Activated CD8-positive, alpha-beta T cell treated with anti-CD3 and anti-CD28 coated beads, Interleukin-2, amount 10 ng/mL, durations not matched to agents 7 days and 5 days (primary cell): ENCODE data around the gene NSA2. TPM values are rescaled to one million over a fixed set of nuclear protein-coding genes. Genes with fewer than 3 reads are reported as not detected.
"Not testable (repeated sequence)": the region's sequence is repeated elsewhere in the genome, so short reads cannot be mapped to it uniquely, and the experiment has no call there.

ENCODE experiments used
- ATAC-seq: fragments of 150-1000 bp; cut with Tn5 transposase; one replicate; pipeline ENCODE4 v1.10.0; 2021; ENCODE audit warnings: moderate library complexity
- CTCF ChIA-PET: fragments of 350-600 bp; sonication (Branson Sonifier 250); formaldehyde crosslinking; loops from one replicate; lab custom pipeline; 2021; ENCODE audit warnings: antibody characterized with exemption; lab: Charles Lee
- POLR2A ChIA-PET: fragments of 350-600 bp; sonication (Branson Sonifier 250); formaldehyde crosslinking; loops from one replicate; lab custom pipeline; 2021; ENCODE audit warnings: antibody characterized with exemption; lab: Charles Lee
- DNase-seq: peaks from one replicate; pipeline ENCODE4 v3.0.0-alpha.2; 2020
- H3K27ac Mint-ChIP-seq: one replicate; pipeline ENCODE4 v1.8.0; 2021; ENCODE audit warnings: mild to moderate bottlenecking, mixed read lengths
- H3K27me3 Mint-ChIP-seq: one replicate; pipeline ENCODE4 v1.8.0; 2021; ENCODE audit warnings: low read depth, mixed read lengths
- H3K36me3 Mint-ChIP-seq: one replicate; pipeline ENCODE4 v1.8.0; 2021; ENCODE audit warnings: low read depth, mixed read lengths
- H3K4me1 Mint-ChIP-seq: one replicate; pipeline ENCODE4 v1.8.0; 2021; ENCODE audit warnings: low read depth, mixed read lengths
- H3K4me3 Mint-ChIP-seq: one replicate; pipeline ENCODE4 v1.8.0; 2021; ENCODE audit warnings: mild to moderate bottlenecking, mixed read lengths
- H3K9me3 Mint-ChIP-seq: one replicate; pipeline ENCODE4 v1.8.0; 2022; ENCODE audit warnings: mixed read lengths; ENCODE audit not compliant: insufficient read depth
- total RNA-seq, 2 experiments: library from RNA; stranded (reverse); gene quantifications; one replicate each; pipeline ENCODE4 v1.2.3, GENCODE V29; 2021

NSA2 gene
- total RNA-seq, 2 experiments from 2014 or later = 107 to 116 TPM

GRCh38 chr5:74766418-74766848, 616 bp upstream of the NSA2 start:
- H3K4me3 Mint-ChIP-seq = peak overlapping the region; percentile 100
- POLR2A ChIA-PET = interaction anchor here (0.6 to 1.6 kb wide), 4 partner anchors 11 to 470 kb away, joined by 3 to 5 read pairs (median 4); partner anchors contain the start of gene ANKRD31
- no peaks in the 10 kb centered on the region for H3K9me3 Mint-ChIP-seq
- H3K27ac Mint-ChIP-seq = peak overlapping the region; percentile 99
- CTCF ChIA-PET = interaction anchor here (0.8 to 2.6 kb wide), 16 partner anchors 9 to 470 kb away, joined by 3 to 13 read pairs (median 3); partner anchors contain the start of gene ANKRD31
- peaks cover 48% of the 10 kb centered on the region for H3K36me3 Mint-ChIP-seq
- DNase-seq (peak; percentile 42), ATAC-seq (peak; percentile 61)
- no peaks in the 10 kb centered on the region for H3K27me3 Mint-ChIP-seq
- H3K4me1 Mint-ChIP-seq = peaks cover 24% of the 10 kb centered on the region

- Mint-ChIP-seq H3K4me3 (peak overlapping the region; percentile 100), H3K4me1 (peaks cover 24% of the 10 kb centered on the region), H3K27ac (peak overlapping the region; percentile 99), H3K27me3 (no peaks in the 10 kb centered on the region), H3K9me3 (no peaks in the 10 kb centered on the region), H3K36me3 (peaks cover 51% of the 10 kb centered on the region)
- peak; percentile 12 for ATAC-seq
- DNase-seq = peak; percentile 25
- CTCF ChIA-PET = interaction anchor here (0.6 to 2.6 kb wide), 9 partner anchors 8 to 562 kb away, joined by 3 to 13 read pairs (median 3); no protein-coding TSS in a partner anchor
- POLR2A ChIA-PET = interaction anchor here (0.9 to 1.6 kb wide), 3 partner anchors 10 to 469 kb away, joined by 3 to 5 read pairs (median 4); partner anchors contain the start of genes ANKRD31 and FAM169A
Measured at GRCh38 chr5:74767579-74767913, 497 bp downstream of the NSA2 start.

GRCh38 chr5:74772359-74772758, 5.3 kb downstream of the NSA2 start:
- H3K4me1 Mint-ChIP-seq = peaks cover 8% of the 10 kb centered on the region
- no peaks in the 10 kb centered on the region for H3K9me3 Mint-ChIP-seq
- peaks cover 53% of the 10 kb centered on the region for H3K36me3 Mint-ChIP-seq
- H3K4me3 Mint-ChIP-seq = no peak overlapping the region
- DNase-seq (no peak), ATAC-seq (no peak)
- no peaks in the 10 kb centered on the region for H3K27me3 Mint-ChIP-seq
- CTCF ChIA-PET = no interaction called here
- POLR2A ChIA-PET = no interaction called here
- no peak overlapping the region for H3K27ac Mint-ChIP-seq

- no peaks in the 10 kb centered on the region for H3K27me3 Mint-ChIP-seq
- no peaks in the 10 kb centered on the region for H3K9me3 Mint-ChIP-seq
- DNase-seq (no peak), ATAC-seq (no peak)
- H3K36me3 Mint-ChIP-seq = peaks cover 29% of the 10 kb centered on the region
- no peak overlapping the region for H3K4me3 Mint-ChIP-seq
- ChIA-PET POLR2A (no interaction called here), CTCF (interaction anchor here (1.1 kb wide), 1 partner anchor 12 kb away, joined by 3 read pairs; the partner anchor contains the start of genes GFM2 and NSA2)
- no peaks in the 10 kb centered on the region for H3K4me1 Mint-ChIP-seq
- H3K27ac Mint-ChIP-seq = no peak overlapping the region
Measured at GRCh38 chr5:74778609-74779008, 11.6 kb downstream of the NSA2 start.

- DNase-seq (no peak), ATAC-seq (no peak)
- H3K27me3 Mint-ChIP-seq = no peaks in the 10 kb centered on the region
- H3K36me3 Mint-ChIP-seq = peaks cover 3% of the 10 kb centered on the region
- no peaks in the 10 kb centered on the region for H3K9me3 Mint-ChIP-seq
- H3K4me3 Mint-ChIP-seq = no peak overlapping the region
- CTCF ChIA-PET = no interaction called here
- POLR2A ChIA-PET = interaction anchor here (1.0 kb wide), 1 partner anchor 20 kb away, joined by 3 read pairs; the partner anchor contains the start of gene GFM2
- no peaks in the 10 kb centered on the region for H3K4me1 Mint-ChIP-seq
- H3K27ac Mint-ChIP-seq = no peak overlapping the region
Measured at GRCh38 chr5:74786851-74787250, 19.8 kb downstream of the NSA2 start.

GRCh38 chr5:74787424-74787823, 20.4 kb downstream of the NSA2 start:
- Mint-ChIP-seq H3K9me3 (no peaks in the 10 kb centered on the region), H3K4me1 (no peaks in the 10 kb centered on the region), H3K36me3 (peaks cover 4% of the 10 kb centered on the region), H3K27ac (no peak overlapping the region), H3K27me3 (no peaks in the 10 kb centered on the region), H3K4me3 (no peak overlapping the region)
- ATAC-seq (no peak), DNase-seq (no peak)
- ChIA-PET CTCF (no interaction called here), POLR2A (interaction anchor here (1.0 kb wide), 1 partner anchor 21 kb away, joined by 3 read pairs; the partner anchor contains the start of gene GFM2)

- CTCF ChIA-PET, H3K4me3 Mint-ChIP-seq, DNase-seq, H3K9me3 Mint-ChIP-seq, H3K27ac Mint-ChIP-seq, POLR2A ChIA-PET, H3K4me1 Mint-ChIP-seq, H3K27me3 Mint-ChIP-seq, ATAC-seq: not testable (repeated sequence)
- H3K36me3 Mint-ChIP-seq = peaks cover 12% of the 10 kb centered on the region
Measured at GRCh38 chr5:74791669-74792068, 24.6 kb downstream of the NSA2 start.

GRCh38 chr5:74798977-74799911, 32.2 kb downstream of the NSA2 start:
- DNase-seq (no peak), ATAC-seq (no peak)
- Mint-ChIP-seq H3K27me3 (no peaks in the 10 kb centered on the region), H3K4me3 (no peak overlapping the region), H3K36me3 (peaks cover 2% of the 10 kb centered on the region), H3K9me3 (no peaks in the 10 kb centered on the region), H3K4me1 (no peaks in the 10 kb centered on the region), H3K27ac (no peak overlapping the region)
- CTCF ChIA-PET = no interaction called here
- POLR2A ChIA-PET = no interaction called here

GRCh38 chr5:74801197-74801596, 34.1 kb downstream of the NSA2 start:
- Mint-ChIP-seq H3K4me3 (no peak overlapping the region), H3K9me3 (no peaks in the 10 kb centered on the region), H3K27ac (no peak overlapping the region), H3K36me3 (peaks cover 2% of the 10 kb centered on the region), H3K4me1 (no peaks in the 10 kb centered on the region), H3K27me3 (no peaks in the 10 kb centered on the region)
- no peak for DNase-seq
- ChIA-PET CTCF (no interaction called here), POLR2A (no interaction called here)
- ATAC-seq = no peak

- Mint-ChIP-seq H3K9me3 (no peaks in the 10 kb centered on the region), H3K4me1 (no peaks in the 10 kb centered on the region), H3K27me3 (no peaks in the 10 kb centered on the region), H3K4me3 (no peak overlapping the region), H3K36me3 (peaks cover 2% of the 10 kb centered on the region), H3K27ac (no peak overlapping the region)
- ATAC-seq (no peak), DNase-seq (no peak)
- ChIA-PET POLR2A (no interaction called here), CTCF (no interaction called here)
Measured at GRCh38 chr5:74801941-74802340, 34.9 kb downstream of the NSA2 start.

- ChIA-PET POLR2A (interaction anchor here (0.6 kb wide), 1 partner anchor 1054 kb away, joined by 3 read pairs; no protein-coding TSS in a partner anchor), CTCF (no interaction called here)
- Mint-ChIP-seq H3K4me1 (no peaks in the 10 kb centered on the region), H3K4me3 (no peak overlapping the region), H3K27me3 (no peaks in the 10 kb centered on the region), H3K27ac (no peak overlapping the region), H3K9me3 (no peaks in the 10 kb centered on the region), H3K36me3 (no peaks in the 10 kb centered on the region)
- no peak for DNase-seq
- ATAC-seq = no peak
Measured at GRCh38 chr5:74810915-74811314, 43.9 kb downstream of the NSA2 start.

- Mint-ChIP-seq H3K27ac (no peak overlapping the region), H3K36me3 (no peaks in the 10 kb centered on the region), H3K27me3 (no peaks in the 10 kb centered on the region), H3K4me3 (no peak overlapping the region), H3K4me1 (no peaks in the 10 kb centered on the region), H3K9me3 (no peaks in the 10 kb centered on the region)
- DNase-seq (no peak), ATAC-seq (no peak)
- POLR2A ChIA-PET = no interaction called here
- CTCF ChIA-PET = no interaction called here
Measured at GRCh38 chr5:74816875-74817274, 49.8 kb downstream of the NSA2 start.
